ENCODE measurements around the gene MED16.
A peak's percentile ranks its signal among the peaks of the same experiment; 100 is the strongest.

Gene MED16

DNA sequence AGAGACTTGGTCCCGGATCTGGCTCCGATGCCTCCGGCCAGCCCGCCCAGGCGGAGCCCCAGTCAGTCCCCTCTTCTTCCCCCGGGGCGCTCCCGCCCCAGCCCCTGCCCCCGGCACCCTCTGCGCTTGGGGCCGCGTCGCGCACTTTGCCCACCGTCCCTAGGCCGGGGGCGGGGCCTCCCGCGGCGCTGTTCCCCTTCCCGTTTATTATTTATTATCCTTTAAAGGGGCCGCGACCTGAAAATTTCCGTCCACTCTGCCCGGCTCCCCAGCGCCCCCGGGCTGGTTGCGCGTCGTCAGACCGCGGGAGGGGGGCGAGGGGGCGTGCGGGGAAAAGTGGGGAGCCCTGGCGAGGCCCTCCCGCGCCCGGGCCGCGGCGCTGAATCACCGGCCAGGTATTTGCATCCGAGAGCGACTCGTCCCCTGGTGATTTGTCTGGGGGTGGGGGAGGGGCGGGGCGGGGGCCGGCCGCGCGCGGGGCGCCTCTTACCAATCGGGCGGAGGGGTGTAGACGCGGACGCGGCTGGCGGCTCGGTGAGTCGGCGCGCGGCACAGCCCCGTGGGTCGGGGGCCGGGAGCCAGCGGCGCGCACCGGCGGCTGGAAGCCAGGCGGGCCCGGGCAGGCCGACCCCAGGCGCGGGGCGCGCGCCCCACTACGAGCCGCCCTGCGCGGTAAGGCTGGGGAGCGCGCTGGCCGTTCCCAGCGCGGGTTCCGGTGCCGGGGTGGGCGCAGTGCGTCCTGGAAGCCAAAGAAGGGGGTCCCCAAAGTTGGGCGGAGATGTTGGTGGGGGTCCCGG lies 32.7 kb upstream of the MED16 start, which contains the start of gene ARID3A:
Gene ARID3A, plus strand, starts transcription at position 510 of the 797 bp plus-strand sequence. CDS start 3,494 bp downstream, outside the sequence.
- peak within 1 kb of the TSS; percentile 99 for H2BK120ac ChIP-seq (ENCODE audit: low read depth, low read length)
- peaks cover 5% of the 10 kb centered on the region for H3K79me1 ChIP-seq (replicated peaks; ENCODE audit: low read length, poor library complexity, severe bottlenecking)
- peak within 1 kb of the TSS; percentile 92 for H3K9ac ChIP-seq (ENCODE audit: low read length)
- under 1% methylated on average over 49 of the region's 97 CpGs for WGBS
- peak within 1 kb of the TSS; percentile 29 for H2AK5ac ChIP-seq (ENCODE audit: low read length, severe bottlenecking)
- H3K36me3 ChIP-seq (ENCODE audit: control insufficient read depth in 1 of 2, insufficient read depth in 2 of 2, low read depth in 1 of 2, low read length in 2 of 2) = peaks cover 8 to 21% of the 10 kb centered on the region in 2 experiments
- H3K14ac ChIP-seq (ENCODE audit: low read length in 2 of 2) = peak within 1 kb of the TSS; percentile 73 to 82
- peak within 1 kb of the TSS; percentile 85 to 90 for H3K4me3 ChIP-seq (ENCODE audit: insufficient read depth in 1 of 2, low read depth in 1 of 2, low read length in 2 of 2)
- peak within 1 kb of the TSS in 1 of 2 experiments; percentile 5 for H3K23ac ChIP-seq (ENCODE audit: low read length in 2 of 2)
- H4K8ac ChIP-seq (ENCODE audit: low read length) = peak within 1 kb of the TSS; percentile 87
- peak within 1 kb of the TSS; percentile 80 for H3K4me2 ChIP-seq (ENCODE audit: low read length, poor library complexity, severe bottlenecking)
- H4K91ac ChIP-seq (ENCODE audit: low read length) = peak within 1 kb of the TSS; percentile 92
- peak within 1 kb of the TSS; percentile 89 to 91 for H3K4ac ChIP-seq (ENCODE audit: low read depth in 1 of 2, low read length in 2 of 2)
- H3K27ac ChIP-seq (ENCODE audit: low read length, poor library complexity, severe bottlenecking) = peak within 1 kb of the TSS; percentile 79
- H3K9me3 ChIP-seq (ENCODE audit: control insufficient read depth, low read length) = no peaks in the 10 kb centered on the region
- H3K4me1 ChIP-seq (ENCODE audit: control insufficient read depth, insufficient read depth, low read depth, low read length) = peaks cover 25% of the 10 kb centered on the region
- H3K27me3 ChIP-seq (ENCODE audit: control insufficient read depth in 1 of 2, insufficient read depth in 1 of 2, low read length in 2 of 2) = peaks cover 6 to 7% of the 10 kb centered on the region in 2 experiments
- H2BK12ac ChIP-seq (ENCODE audit: low read length in 2 of 2) = peak within 1 kb of the TSS in 1 of 2 experiments; percentile 71
- H3K18ac ChIP-seq (ENCODE audit: low read depth in 1 of 2, low read length in 2 of 2) = peak within 1 kb of the TSS; percentile 90 to 94
- H2BK15ac ChIP-seq (ENCODE audit: low read depth, poor library complexity, severe bottlenecking) = peak within 1 kb of the TSS; percentile 98
- H2BK5ac ChIP-seq (ENCODE audit: low read depth, low read length, poor library complexity, severe bottlenecking) = peak within 1 kb of the TSS; percentile 93
- H2AFZ ChIP-seq (ENCODE audit: low read depth, low read length) = peak within 1 kb of the TSS; percentile 44
- DNase-seq = peak; percentile 90

DNA sequence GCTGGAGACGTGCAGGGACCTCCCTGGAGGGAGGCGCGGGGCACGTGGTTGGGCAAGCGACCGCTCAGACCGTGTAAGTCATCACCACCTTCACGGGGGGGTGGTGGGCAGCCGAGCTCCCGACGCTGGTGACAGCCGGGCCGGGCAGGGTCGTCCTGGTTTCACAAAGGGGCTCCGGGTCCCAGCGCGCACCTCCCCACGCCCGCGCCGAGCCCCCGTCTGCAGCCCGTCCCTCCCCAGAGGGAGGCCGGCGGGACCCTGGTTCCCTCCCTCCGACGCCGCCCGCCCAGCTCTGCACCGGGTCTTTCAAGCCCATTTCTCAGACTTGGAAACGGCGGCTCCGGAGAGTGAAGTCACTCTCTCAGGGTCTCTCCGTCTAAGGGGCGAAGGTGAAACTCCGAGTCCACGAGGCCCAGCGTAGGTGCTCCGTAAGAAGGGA lies 32.1 kb upstream of the MED16 start:
- under 1% methylated on average over 39 of the region's 39 CpGs for WGBS
- H2BK12ac ChIP-seq (ENCODE audit: low read length in 2 of 2) = peak overlapping the region in 1 of 2 experiments; percentile 71

DNA sequence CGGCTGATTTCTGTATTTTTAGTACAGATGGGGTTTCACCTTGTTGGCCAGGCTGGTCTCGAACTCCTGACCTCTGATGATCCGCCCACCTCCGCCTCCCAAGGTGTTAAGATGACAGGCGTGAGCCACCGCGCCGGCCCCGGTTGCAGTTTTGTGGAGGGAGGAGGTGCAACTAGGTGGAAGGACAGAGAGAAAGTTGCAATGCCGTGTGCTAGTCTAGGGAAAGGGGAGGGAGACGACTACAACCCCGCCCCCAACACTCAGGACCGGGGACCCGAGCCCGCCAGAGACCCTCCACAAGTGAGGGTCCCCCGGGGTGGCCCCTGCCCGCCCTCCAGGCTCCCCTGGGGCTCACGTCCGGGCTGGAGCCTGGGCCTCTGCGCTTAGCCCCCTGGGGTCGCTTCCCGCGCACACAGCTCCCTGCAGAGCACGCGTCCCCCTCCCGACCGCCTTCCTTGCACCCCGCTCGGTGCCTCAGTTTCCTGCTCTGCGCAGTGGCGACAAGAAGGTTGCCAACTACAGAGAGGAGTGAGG lies 31.6 kb upstream of the MED16 start:
- Histone ChIP-seq H3K18ac (ENCODE audit: low read depth in 1 of 2, low read length in 2 of 2) (peak overlapping the region; percentile 50 to 52), H2BK120ac (ENCODE audit: low read depth, low read length) (no peak overlapping the region), H3K14ac (ENCODE audit: low read length in 2 of 2) (peak overlapping the region in 1 of 2 experiments; percentile 35), H3K9ac (ENCODE audit: low read length) (peak overlapping the region; percentile 92), H3K23ac (ENCODE audit: low read length in 2 of 2) (peak overlapping the region in 1 of 2 experiments; percentile 5), H2BK15ac (ENCODE audit: low read depth, poor library complexity, severe bottlenecking) (peak overlapping the region; percentile 92), H3K9me3 (ENCODE audit: control insufficient read depth, low read length) (no peaks in the 10 kb centered on the region), H2AFZ (ENCODE audit: low read depth, low read length) (no peak overlapping the region), H3K27me3 (ENCODE audit: control insufficient read depth in 1 of 2, insufficient read depth in 1 of 2, low read length in 2 of 2) (peaks cover 14 to 16% of the 10 kb centered on the region in 2 experiments), H4K8ac (ENCODE audit: low read length) (peak overlapping the region; percentile 87), H3K4me2 (ENCODE audit: low read length, poor library complexity, severe bottlenecking) (peak overlapping the region; percentile 80), H3K4ac (ENCODE audit: low read depth in 1 of 2, low read length in 2 of 2) (peak overlapping the region; percentile 81 to 91), H4K91ac (ENCODE audit: low read length) (peak overlapping the region; percentile 90), H3K27ac (ENCODE audit: low read length, poor library complexity, severe bottlenecking) (peak overlapping the region; percentile 1), H3K79me1 (replicated peaks; ENCODE audit: low read length, poor library complexity, severe bottlenecking) (peaks cover 5% of the 10 kb centered on the region), H2BK12ac (ENCODE audit: low read length in 2 of 2) (peak overlapping the region in 1 of 2 experiments; percentile 71), H3K4me1 (ENCODE audit: control insufficient read depth, insufficient read depth, low read depth, low read length) (peaks cover 33% of the 10 kb centered on the region), H3K36me3 (ENCODE audit: control insufficient read depth in 1 of 2, insufficient read depth in 2 of 2, low read depth in 1 of 2, low read length in 2 of 2) (peaks cover under 1 to 12% of the 10 kb centered on the region in 2 experiments), H2AK5ac (ENCODE audit: low read length, severe bottlenecking) (no peak overlapping the region), H2BK5ac (ENCODE audit: low read depth, low read length, poor library complexity, severe bottlenecking) (no peak overlapping the region), H3K4me3 (ENCODE audit: insufficient read depth in 1 of 2, low read depth in 1 of 2, low read length in 2 of 2) (peak overlapping the region; percentile 85 to 90)
- peak; percentile 28 for DNase-seq
- 6% methylated on average over 31 of the region's 31 CpGs for WGBS

More for the DNA sequence above, 32.1 kb upstream of the MED16 start:
- DNase-seq = peak; percentile 66
- no peaks in the 10 kb centered on the region for H3K9me3 ChIP-seq (ENCODE audit: control insufficient read depth, low read length)
- H2BK120ac ChIP-seq (ENCODE audit: low read depth, low read length) = peak overlapping the region; percentile 99
- H4K8ac ChIP-seq (ENCODE audit: low read length) = peak overlapping the region; percentile 87
- peak overlapping the region; percentile 50 to 52 for H3K18ac ChIP-seq (ENCODE audit: low read depth in 1 of 2, low read length in 2 of 2)
- peaks cover 5% of the 10 kb centered on the region for H3K79me1 ChIP-seq (replicated peaks; ENCODE audit: low read length, poor library complexity, severe bottlenecking)
- peak overlapping the region; percentile 93 for H2BK5ac ChIP-seq (ENCODE audit: low read depth, low read length, poor library complexity, severe bottlenecking)
- peak overlapping the region; percentile 90 for H4K91ac ChIP-seq (ENCODE audit: low read length)
- H3K4me3 ChIP-seq (ENCODE audit: insufficient read depth in 1 of 2, low read depth in 1 of 2, low read length in 2 of 2) = peak overlapping the region; percentile 85 to 90
- peak overlapping the region; percentile 80 for H3K4me2 ChIP-seq (ENCODE audit: low read length, poor library complexity, severe bottlenecking)
- H2AK5ac ChIP-seq (ENCODE audit: low read length, severe bottlenecking) = no peak overlapping the region
- peak overlapping the region; percentile 92 for H2BK15ac ChIP-seq (ENCODE audit: low read depth, poor library complexity, severe bottlenecking)
- H3K4ac ChIP-seq (ENCODE audit: low read depth in 1 of 2, low read length in 2 of 2) = peak overlapping the region; percentile 81 to 91
- peaks cover 30% of the 10 kb centered on the region for H3K4me1 ChIP-seq (ENCODE audit: control insufficient read depth, insufficient read depth, low read depth, low read length)
- peaks cover 12 to 13% of the 10 kb centered on the region in 2 experiments for H3K27me3 ChIP-seq (ENCODE audit: control insufficient read depth in 1 of 2, insufficient read depth in 1 of 2, low read length in 2 of 2)
- peaks cover 5 to 17% of the 10 kb centered on the region in 2 experiments for H3K36me3 ChIP-seq (ENCODE audit: control insufficient read depth in 1 of 2, insufficient read depth in 2 of 2, low read depth in 1 of 2, low read length in 2 of 2)
- H3K9ac ChIP-seq (ENCODE audit: low read length) = peak overlapping the region; percentile 92
- peak overlapping the region; percentile 44 for H2AFZ ChIP-seq (ENCODE audit: low read depth, low read length)
- peak overlapping the region in 1 of 2 experiments; percentile 5 for H3K23ac ChIP-seq (ENCODE audit: low read length in 2 of 2)
- peak overlapping the region; percentile 78 for H3K27ac ChIP-seq (ENCODE audit: low read length, poor library complexity, severe bottlenecking)
- peak overlapping the region in 1 of 2 experiments; percentile 35 for H3K14ac ChIP-seq (ENCODE audit: low read length in 2 of 2)

Data from mesenchymal stem cell (in vitro differentiated cells and primary cell).